Inflammatory macrophage (primary cell): ENCODE measurements around the gene MRPS35.
"Not testable (repeated sequence)": the region's sequence is repeated elsewhere in the genome, so short reads cannot be mapped to it uniquely, and the experiment has no call there.

Experiments used
- DNase-seq, 2 donors: peaks; one replicate each; pipeline ENCODE4 v3.0.0-alpha.2; 2020 to 2022

Gene MRPS35

GRCh38 chr12:27709212-27709931 is 1.3 kb upstream of the MRPS35 start:
- DNase-seq: no peak

- DNase-seq: peak; percentile 14 to 50
These were observed 570 bp upstream of the MRPS35 start for GRCh38 chr12:27709932-27710591.

GRCh38 chr12:27711317-27711682 is 668 bp downstream of the MRPS35 start:
- DNase-seq: no peak

DNA sequence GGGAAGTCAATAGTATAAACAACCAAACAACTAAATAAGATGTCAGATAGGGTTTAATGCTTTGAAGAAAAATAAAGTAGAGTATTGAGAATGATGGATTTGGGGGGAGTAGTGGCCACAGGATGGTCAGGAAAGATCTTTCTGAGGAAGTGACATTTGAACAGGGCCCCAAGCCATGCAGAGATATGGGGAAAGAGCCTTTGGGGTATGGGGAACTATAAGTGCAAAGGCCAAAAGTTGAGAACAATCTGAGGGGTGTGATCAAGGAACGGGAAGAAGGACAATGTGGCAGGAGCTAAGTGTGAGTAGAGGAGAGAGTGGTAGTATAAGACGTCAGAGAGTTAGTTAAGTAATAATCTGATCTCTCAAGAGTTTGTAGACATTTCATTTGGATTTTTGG is 1.3 kb downstream of the MRPS35 start:
- DNase-seq: peak; percentile 57 to 85

DNA sequence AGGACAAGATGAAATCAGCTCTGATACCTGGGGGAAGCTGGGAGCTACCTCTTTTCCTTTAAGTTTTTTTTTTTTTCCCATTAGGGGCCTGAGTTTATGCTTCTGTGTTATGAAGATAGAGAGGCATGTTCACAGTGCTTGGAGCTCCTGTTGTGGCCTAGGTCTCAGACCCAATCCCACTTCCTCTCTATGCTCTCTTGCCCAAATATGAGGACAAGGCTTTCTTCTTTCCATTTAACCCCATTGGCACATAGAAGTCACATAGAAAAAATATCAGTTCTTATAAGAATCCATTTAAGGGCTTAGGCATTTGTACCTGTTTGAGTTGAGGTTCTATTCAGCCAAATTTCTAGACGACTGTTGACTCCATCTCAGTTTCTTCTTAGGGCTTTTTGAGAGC is 12.6 kb downstream of the MRPS35 start:
- DNase-seq: no peak

DNA sequence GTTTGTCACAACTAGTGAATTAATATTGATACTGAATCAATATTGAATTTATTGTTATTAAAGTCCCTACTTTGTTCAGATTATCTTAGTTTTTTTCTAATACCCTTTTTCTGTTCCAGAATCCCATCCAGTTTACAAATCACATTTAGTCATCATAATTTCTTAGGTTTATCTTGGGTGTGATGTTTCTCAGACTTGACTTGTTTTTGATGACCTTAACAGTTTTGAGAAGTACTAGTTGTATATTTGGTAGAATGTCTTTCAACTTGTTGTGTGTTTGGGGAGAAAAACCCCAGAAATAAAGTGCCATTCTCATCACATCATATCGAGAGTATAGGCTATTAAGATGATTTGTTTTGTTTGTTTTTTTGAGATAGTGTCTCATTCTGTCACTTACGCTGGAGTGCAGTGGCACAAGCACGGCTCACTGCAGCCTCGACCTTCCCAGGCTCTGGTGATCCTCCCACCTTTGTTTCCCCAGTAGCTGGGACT is 19.5 kb downstream of the MRPS35 start:
- no peak for DNase-seq

DNA sequence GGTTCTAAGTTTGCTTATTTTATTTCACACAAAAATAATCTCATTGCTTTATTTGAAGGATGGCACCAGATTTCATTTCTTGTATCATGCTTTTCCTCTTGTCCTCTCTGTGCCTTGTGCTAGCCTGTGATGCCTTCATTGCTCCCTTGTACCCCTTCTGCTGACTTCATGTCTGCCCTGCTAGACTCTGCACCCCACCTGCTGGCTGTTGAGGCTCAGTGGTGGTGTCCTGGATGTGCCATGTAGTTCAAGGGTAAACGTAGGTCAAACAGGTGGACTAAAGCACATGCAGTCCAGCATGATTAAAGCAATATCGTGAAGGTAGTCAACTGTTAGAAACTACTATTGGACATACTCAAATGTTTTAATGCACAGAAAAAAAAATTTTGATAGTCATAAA is 21.6 kb downstream of the MRPS35 start:
- no peak for DNase-seq

- peak; percentile 36 to 41 for DNase-seq
These were observed 22.5 kb downstream of the MRPS35 start for GRCh38 chr12:27733052-27733656.

DNA sequence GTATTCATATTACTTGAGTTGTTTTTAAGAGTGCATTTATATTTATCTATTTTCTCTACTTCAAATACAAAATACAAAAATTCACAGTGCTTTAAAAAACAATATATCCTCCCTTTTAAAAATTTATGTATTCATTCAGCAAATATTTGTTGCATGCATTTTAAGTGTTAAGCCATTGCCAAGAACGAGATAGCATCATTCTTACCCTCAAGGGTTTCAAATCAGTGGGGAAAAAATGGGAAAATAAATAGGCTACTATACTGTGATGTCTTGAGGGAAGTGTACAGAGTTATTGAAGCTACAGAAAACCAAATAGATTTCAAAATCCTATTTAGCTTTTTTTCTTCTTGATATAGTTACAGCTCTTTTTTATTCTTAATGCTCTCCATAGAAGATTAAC is 23.2 kb downstream of the MRPS35 start:
- DNase-seq: no peak

DNA sequence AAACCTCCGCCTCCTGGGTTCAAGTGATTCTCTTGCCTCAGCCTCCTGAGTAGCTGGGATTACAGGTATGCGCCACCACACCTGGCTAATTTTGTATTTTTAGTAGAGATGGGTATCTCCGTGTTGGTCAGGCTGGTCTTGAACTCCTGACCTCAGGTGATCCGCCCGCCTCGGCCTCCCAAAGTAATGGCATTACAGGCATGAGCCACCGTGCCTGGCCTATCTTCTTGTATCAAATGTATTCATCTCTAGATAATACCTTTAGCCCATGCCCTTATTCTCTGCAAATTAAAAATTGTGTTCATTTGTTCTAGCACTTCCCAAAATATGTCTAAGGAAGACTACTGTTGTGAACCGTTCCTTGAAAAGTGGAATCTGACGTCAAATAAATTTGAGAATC is 23.7 kb downstream of the MRPS35 start:
- not testable (repeated sequence) for DNase-seq

- DNase-seq: no peak
These were observed 33.0 kb downstream of the MRPS35 start for GRCh38 chr12:27743601-27744000.

DNA sequence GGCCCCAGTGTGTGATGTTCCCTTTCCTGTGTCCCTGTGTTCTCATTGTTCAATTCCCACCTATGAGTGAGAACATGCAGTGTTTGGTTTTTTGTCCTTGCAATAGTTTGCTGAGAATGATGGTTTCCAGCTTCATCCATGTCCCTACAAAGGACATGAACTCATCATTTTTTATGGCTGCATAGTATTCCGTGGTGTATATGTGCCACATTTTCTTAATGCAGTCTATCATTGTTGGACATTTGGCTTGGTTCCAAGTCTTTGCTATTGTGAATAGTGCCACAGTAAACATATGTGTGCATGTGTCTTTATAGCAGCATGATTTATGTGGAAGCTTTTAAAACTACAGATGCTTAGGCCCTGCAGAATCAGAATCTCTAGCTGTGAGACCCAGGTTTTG is 35.1 kb downstream of the MRPS35 start:
- DNase-seq: not testable (repeated sequence)

DNA sequence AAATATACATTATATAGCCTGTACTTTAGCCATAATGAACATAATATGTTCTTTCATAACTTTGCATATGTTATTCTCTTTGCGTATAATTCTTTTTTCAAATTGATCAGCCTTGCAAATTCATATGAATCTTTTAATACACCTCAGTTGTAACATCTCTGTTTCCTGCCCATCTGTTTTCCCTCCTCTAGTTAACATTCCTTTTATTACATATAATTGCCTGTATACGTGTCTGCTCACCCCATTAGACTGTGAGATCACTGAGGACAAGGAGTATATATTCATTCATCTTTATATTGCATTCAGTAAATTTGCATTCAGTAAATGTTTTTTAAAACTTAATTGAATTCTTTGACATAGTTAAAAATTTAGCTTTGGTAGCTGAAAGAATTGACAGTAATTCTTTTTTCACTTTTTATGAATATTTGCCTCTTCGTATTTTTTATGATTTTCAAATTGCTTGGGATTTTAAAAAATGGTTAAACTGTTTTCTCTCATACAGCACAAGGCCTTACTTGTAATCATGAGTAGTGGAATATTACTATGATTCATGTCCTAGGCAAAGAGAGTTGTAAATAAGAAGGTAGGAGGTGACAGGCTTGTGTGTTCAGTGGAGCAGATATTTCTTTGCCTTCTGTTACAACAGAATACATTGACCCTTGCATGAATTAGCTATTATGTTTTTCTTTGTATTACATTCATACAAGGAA is 36.6 kb downstream of the MRPS35 start:
- no peak for DNase-seq

- no peak for DNase-seq
These were observed 40.9 kb downstream of the MRPS35 start for GRCh38 chr12:27751386-27752047.

DNA sequence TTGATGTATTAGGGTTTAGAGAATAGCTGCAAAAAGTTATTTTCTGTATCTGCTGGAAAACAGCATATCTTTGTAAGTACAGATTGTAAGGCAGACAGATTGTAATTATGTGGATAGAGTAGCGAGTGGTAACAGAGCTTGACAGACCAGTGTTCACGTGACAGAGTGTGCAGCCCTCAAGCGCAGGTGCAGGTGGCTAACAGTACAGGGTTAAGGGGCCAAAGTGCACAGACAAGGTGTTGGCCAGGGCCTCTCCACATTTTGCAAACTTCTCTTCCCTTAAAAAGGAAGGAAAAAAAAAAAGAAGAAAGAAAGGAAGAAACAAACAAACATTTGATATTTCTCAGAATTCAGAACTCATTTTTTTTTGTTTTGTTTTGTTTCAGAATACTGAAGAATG is 44.2 kb downstream of the MRPS35 start:
- no peak for DNase-seq

DNA sequence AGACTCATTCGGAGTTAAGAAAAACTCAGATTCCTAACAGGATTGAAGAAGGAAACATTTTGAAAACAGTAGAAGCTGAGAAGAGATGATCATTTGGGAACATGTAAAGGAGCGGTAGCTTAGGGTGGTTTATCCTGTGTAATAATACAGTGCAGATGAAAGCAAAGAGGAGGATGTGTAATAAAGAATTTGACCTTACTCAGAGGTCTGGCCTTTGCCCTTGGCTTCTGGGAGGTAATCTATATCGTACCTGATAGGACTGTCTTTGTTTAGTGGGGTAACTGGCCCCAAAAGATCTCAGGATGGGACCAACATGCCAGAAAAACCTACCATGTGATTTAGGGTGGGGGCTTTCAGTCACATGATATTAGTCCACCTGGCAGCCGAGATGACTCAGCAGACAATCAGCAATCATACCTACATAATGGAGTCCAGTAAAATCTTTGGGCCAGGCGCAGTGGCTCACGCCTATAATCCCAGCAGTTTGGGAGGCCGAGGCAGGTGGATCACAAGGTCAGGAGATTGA is 46.1 kb downstream of the MRPS35 start:
- DNase-seq: no peak

DNA sequence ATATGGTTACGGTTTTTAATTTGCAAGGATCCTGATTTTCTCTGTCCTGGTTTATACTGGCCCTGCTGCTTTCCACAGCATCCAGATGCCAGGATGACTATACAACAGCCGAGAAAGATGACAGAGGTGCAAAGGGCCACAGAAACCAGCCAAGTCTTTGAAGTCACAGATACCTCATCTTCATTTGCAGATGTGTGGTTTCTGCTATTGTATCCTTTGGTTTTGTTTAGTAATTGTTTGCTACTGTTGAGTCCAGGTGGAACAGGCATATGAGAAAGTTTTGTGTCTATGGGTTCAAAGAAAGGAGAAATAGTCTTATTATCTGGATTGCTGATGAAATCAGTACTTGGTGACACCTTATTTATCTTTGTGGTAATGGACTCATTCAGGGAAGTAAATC is 52.1 kb downstream of the MRPS35 start:
- DNase-seq: no peak

GRCh38 chr12:27766587-27766986 is 56.0 kb downstream of the MRPS35 start:
- no peak for DNase-seq

DNA sequence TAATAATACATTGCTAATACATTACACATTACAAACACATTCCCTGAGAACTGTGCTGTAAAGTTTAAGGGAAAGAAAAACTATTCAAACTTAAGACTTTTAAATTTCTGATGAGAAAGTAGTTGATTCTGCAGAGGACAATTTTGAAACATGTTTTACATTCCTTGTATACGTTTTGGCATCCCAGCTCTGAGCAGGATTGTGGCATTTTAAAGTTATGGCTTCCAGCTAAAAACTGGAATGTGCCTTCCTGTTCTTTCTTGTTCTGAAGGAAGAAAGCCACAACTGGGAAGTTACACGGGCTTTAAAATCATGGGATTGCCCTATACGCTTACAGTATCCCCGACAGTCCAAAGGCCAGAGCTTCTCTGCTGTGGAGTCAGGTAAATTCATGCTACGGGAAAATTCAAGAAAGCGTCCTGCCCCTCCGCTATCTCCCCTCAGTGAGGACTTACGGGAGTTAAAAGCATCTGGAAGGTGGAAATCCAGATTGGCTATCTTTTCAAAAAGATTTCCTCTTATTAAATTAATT is 58.6 kb downstream of the MRPS35 start:
- DNase-seq: no peak

GRCh38 chr12:27771481-27772327 is 61.1 kb downstream of the MRPS35 start:
- peak; percentile 46 to 66 for DNase-seq
